Thyroid gland (tissue), 4 donors: Measurements from ENCODE around the gene AKT1.

Experiments
- CTCF ChIP-seq, 6 experiments: fragments of 200-600 bp in 3 of 6; fragments of 450-650 bp in 3 of 6; sonication (generic) in 3 of 6; IDR thresholded peaks; one replicate each; pipeline ENCODE4 v1.5.1; 2016 to 2019; ENCODE audit warnings: antibody characterized with exemption in 6 of 6, mild to moderate bottlenecking in 2 of 6, inconsistent platforms in 1 of 6, moderate library complexity in 1 of 6
- POLR2A ChIP-seq, 2 donors: fragments of 450-650 bp; IDR thresholded peaks; one replicate each; pipeline ENCODE4 v1.6.1; 2017; ENCODE audit warnings: antibody characterized with exemption in 2 of 2, mild to moderate bottlenecking in 2 of 2, moderate library complexity in 1 of 2

DNA sequence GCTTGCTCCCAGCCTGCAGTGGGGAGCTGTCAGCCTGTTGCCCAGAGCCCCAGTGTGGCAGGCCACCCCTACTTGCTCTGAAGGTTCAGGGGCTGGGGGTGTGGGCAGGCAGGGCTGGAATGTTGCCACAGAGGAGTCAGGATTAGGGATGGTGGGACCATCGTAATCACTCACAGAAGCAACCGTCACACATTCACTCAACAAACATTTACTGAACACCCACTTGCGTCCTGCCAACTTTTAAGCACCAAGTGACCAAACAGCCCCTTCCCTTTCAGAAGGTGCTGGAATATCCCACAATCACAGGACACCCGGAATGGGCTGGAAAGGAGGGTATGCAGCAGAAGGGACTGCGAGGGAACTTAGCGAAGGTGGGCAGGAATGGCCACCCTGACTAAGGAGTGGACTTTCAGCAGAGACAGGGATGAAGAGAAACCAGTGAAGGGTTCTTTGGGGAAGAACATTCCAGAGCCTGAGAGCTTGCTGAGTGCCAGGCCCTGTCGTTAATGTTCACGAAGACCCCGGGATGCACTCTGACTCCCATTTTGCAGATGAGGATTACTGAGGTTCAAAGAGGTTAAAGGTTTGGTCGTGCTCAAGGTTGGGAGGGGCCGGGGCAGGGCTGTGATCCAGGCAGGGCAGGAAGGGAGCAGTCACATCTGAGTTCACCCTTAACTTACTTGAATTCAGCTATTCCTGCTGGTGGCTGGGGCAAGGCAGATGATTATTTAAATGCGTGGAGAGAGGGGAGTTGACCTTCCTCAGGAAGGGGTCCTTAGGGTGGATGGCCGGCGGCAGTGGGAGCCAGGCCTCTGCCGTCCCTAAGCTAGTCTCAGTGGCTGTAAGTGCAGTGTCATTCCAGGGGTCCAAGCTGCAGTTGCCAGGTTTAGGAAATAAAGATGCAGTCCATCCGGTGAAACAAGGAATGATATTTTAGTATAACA, 3.0 kb upstream of the AKT1 start:
- no peak for TF ChIP-seq CTCF (IDR thresholded peaks at IDR 0.05)
- TF ChIP-seq POLR2A (IDR thresholded peaks at IDR 0.05) = no peak
